GM12878 (cell line): ENCODE results near the gene UBB. TPM values are rescaled to one million over a fixed set of nuclear protein-coding genes. Genes with fewer than 3 reads are reported as not detected.

Experiments used
- ATAC-seq: fragments of 200-7000 bp; cut with Tn5 transposase; 3 replicates; pipeline ENCODE4 v1.9.1; 2020; ENCODE audit warnings: mild to moderate bottlenecking, moderate library complexity
- BruUV-seq: library from RNA; stranded (reverse); fragments of 400-500 nt; replicated peaks from 2 replicates; lab custom pipeline; 2021; lab: Mats Ljungman, UMichigan
- CTCF ChIA-PET: fragments of 300-600 bp; sonication (Branson Sonifier 250); formaldehyde crosslinking; extraction: SDS; loops from one replicate; lab custom pipeline; 2021; ENCODE audit warnings: inconsistent platforms; lab: Yijun Ruan, JAX
- POLR2A ChIA-PET: fragments of 350-600 bp; formaldehyde crosslinking; extraction: SDS; loops from one replicate; lab custom pipeline; 2021; ENCODE audit warnings: inconsistent platforms; lab: Charles Lee
- RAD21 ChIA-PET: fragments of 300-600 bp; sonication (Branson Sonifier 250); formaldehyde crosslinking; loops from one replicate; lab custom pipeline; 2023; ENCODE audit warnings: antibody characterized with exemption; ENCODE audit not compliant: unreplicated experiment; lab: Charles Lee
- SMC1A ChIA-PET: fragments of 300-600 bp; sonication (Branson Sonifier 250); formaldehyde crosslinking; loops from one replicate; lab custom pipeline; 2023; ENCODE audit not compliant: unreplicated experiment, uncharacterized antibody; lab: Charles Lee
- DNase-seq: peaks from one replicate; pipeline ENCODE4 v3.0.0-alpha.2; 2011; ENCODE audit warnings: low read depth, low spot score
- FAIRE-seq: peaks from 3 replicates; lab custom pipeline; 2011; peaks lifted over from hg19 to GRCh38; lab: Jason Lieb, UNC
- H2AFZ ChIP-seq: 2 replicates; pipeline ENCODE4 v1.6.0; 2011; ENCODE audit warnings: low read depth, low read length, control low read depth; ENCODE audit not compliant: control insufficient read depth
- H3K27ac ChIP-seq: 2 replicates; pipeline ENCODE4 v1.5.1; 2011; ENCODE audit warnings: control low read depth; ENCODE audit not compliant: control insufficient read depth, insufficient read depth
- H3K27me3 ChIP-seq, 2 experiments: replicated peaks in 1 of 2; 2 replicates each; pipeline versions ENCODE4 v1.6.0 to v1.6.1; 2011; ENCODE audit warnings: low read length in 1 of 2; ENCODE audit not compliant: control insufficient read depth in 2 of 2, insufficient read depth in 2 of 2
- H3K36me3 ChIP-seq, 2 experiments: 2 replicates each; pipeline ENCODE4 v1.5.1; 2011; ENCODE audit warnings: low read length in 1 of 2; ENCODE audit not compliant: control insufficient read depth in 2 of 2, insufficient read depth in 2 of 2
- H3K4me1 ChIP-seq: 2 replicates; pipeline ENCODE4 v1.6.1; 2011; ENCODE audit warnings: mild to moderate bottlenecking, low read length, moderate library complexity, mixed read lengths; ENCODE audit not compliant: control insufficient read depth, insufficient read depth
- H3K4me2 ChIP-seq: 2 replicates; pipeline ENCODE4 v1.6.0; 2011; ENCODE audit warnings: control low read depth; ENCODE audit not compliant: control insufficient read depth, insufficient read depth
- H3K4me3 ChIP-seq: fragments of 200-600 bp; sonication (generic); 2 replicates; pipeline ENCODE4 v1.5.1; 2016
- H3K79me2 ChIP-seq: 2 replicates; pipeline ENCODE4 v1.6.0; 2011; ENCODE audit warnings: low read length; ENCODE audit not compliant: control insufficient read depth, insufficient read depth
- H3K9ac ChIP-seq: 2 replicates; pipeline ENCODE4 v1.8.0; 2011; ENCODE audit warnings: low read length, control low read depth, mixed read lengths; ENCODE audit not compliant: control insufficient read depth, insufficient read depth
- H3K9me3 ChIP-seq: replicated peaks from 3 replicates; pipeline ENCODE4 v1.5.1; 2011; ENCODE audit warnings: mild to moderate bottlenecking, low read length; ENCODE audit not compliant: control insufficient read depth, insufficient read depth
- H4K20me1 ChIP-seq: 2 replicates; pipeline ENCODE4 v1.6.0; 2011; ENCODE audit not compliant: control insufficient read depth, insufficient read depth
- BHLHE40 ChIP-seq, 2 experiments: fragments of 450-650 bp in 1 of 2; IDR thresholded peaks; 2 replicates each; pipeline ENCODE4 v1.6.1; 2011 to 2017; ENCODE audit warnings: low read depth in 2 of 2, borderline replicate concordance in 1 of 2, improper control_type of control experiment in 1 of 2, low read length in 1 of 2, mild to moderate bottlenecking in 1 of 2
- IKZF1 ChIP-seq: fragments of 450-650 bp; conservative IDR thresholded peaks from 2 replicates; pipeline ENCODE4 v1.6.1; 2017; ENCODE audit warnings: antibody characterized with exemption, mild to moderate bottlenecking
- NR2C2 ChIP-seq: IDR thresholded peaks from 2 replicates; pipeline ENCODE4 v1.6.1; 2011; ENCODE audit warnings: borderline replicate concordance, low read depth; ENCODE audit not compliant: control insufficient read depth, insufficient read length
- RAD21 ChIP-seq: IDR thresholded peaks from 2 replicates; pipeline ENCODE4 v1.6.1; 2011; ENCODE audit warnings: mild to moderate bottlenecking, low read depth, low read length, moderate library complexity; ENCODE audit not compliant: insufficient read depth
- SMC3 ChIP-seq: IDR thresholded peaks from 2 replicates; pipeline ENCODE4 v1.6.1; 2011; ENCODE audit warnings: low read length, improper control_type of control experiment, borderline replicate concordance
- TARDBP ChIP-seq: IDR thresholded peaks from 2 replicates; pipeline ENCODE4 v1.6.1; 2016; ENCODE audit warnings: borderline replicate concordance
- WGBS: methylation state at CpG from one replicate; pipeline ENCODE4 v1.1.6; 2016; ENCODE audit warnings: low lambda C conversion rate; ENCODE audit not compliant: insufficient replicate concordance, insufficient coverage; ENCODE audit errors: missing lambda C conversion rate; 5-methylcytosine and 5-hydroxymethylcytosine counted together
- in situ Hi-C: fragments of 300-500 bp; cut with MboI; formaldehyde crosslinking; loops from 9 replicates; pipeline ENCODE4 v1.14.3; 2018; ENCODE audit warnings: mixed read lengths
- intact Hi-C: fragments of 100-400 bp; cut with micrococcal nuclease; formaldehyde crosslinking; loops from one replicate; pipeline ENCODE4 v1.14.2; 2022; ENCODE audit not compliant: unreplicated experiment
- polyA plus RNA-seq, 11 experiments: library from polyadenylated mRNA; depleted of rRNA in 4 of 11; unstranded in 6 of 11; stranded (reverse) in 5 of 11; fragments of >200 nt; fragmentation: Nextera tagmentation in 4 of 11; fragmentation: Illumina TruSeq in 1 of 11; extraction: Ambion mirVana in 4 of 11; extraction: Trizol in 1 of 11; gene quantifications; 1 replicate in 1 of 11; 2 replicates in 10 of 11; pipeline versions ENCODE4 v1.2.1 to v1.2.3, GENCODE V29; 2011 to 2016; ENCODE audit warnings: inconsistent platforms in 2 of 11, missing spikeins in 2 of 11, low read depth in 1 of 11
- total RNA-seq, 4 experiments: library from RNA; depleted of rRNA in 3 of 4; stranded (reverse); fragments of >200 nt in 3 of 4; fragmentation: Illumina TruSeq in 1 of 4; extraction: Trizol in 1 of 4; gene quantifications; 2 replicates each; pipeline versions ENCODE4 v1.2.1 to v1.2.3, GENCODE V29; 2013 to 2021
- TF ChIP-seq, protein P1 (sequence below): IDR thresholded peaks from 2 replicates; pipeline ENCODE4 v1.6.1; 2012; ENCODE audit warnings: mild to moderate bottlenecking, low read depth, low read length
- TF ChIP-seq, protein P2 (sequence below): fragments of 450-650 bp; formaldehyde crosslinking; IDR thresholded peaks from 2 replicates; pipeline ENCODE4 v1.5.0; 2022; ENCODE audit warnings: mild to moderate bottlenecking, missing genetic modification characterization
- TF ChIP-seq, protein P3 (sequence below): IDR thresholded peaks from 2 replicates; pipeline ENCODE4 v1.6.1; 2011; ENCODE audit warnings: borderline replicate concordance, low read depth, mild to moderate bottlenecking, moderate library complexity, mixed read lengths, low read length; ENCODE audit not compliant: insufficient read depth; ENCODE audit errors: extremely low read length
- TF ChIP-seq, protein P4 (sequence below), 3 experiments: IDR thresholded peaks in 2 of 3; conservative IDR thresholded peaks in 1 of 3; 2 replicates each; pipeline ENCODE4 v1.5.1; 2011; ENCODE audit warnings: low read depth in 3 of 3, low read length in 3 of 3, mild to moderate bottlenecking in 3 of 3, control low read depth in 2 of 3, moderate library complexity in 2 of 3, inconsistent platforms in 1 of 3, mixed read lengths in 1 of 3; ENCODE audit not compliant: control insufficient read depth in 2 of 3, insufficient read depth in 1 of 3; ENCODE audit errors: extremely low read depth in 1 of 3

Gene UBB
- total and polyA plus RNA-seq, 10 of the 15 experiments (the other 5 are each of a cell fraction or from before 2014, with no cell fraction given), result 1,133 to 4,246 (median 2,099) TPM

DNA sequence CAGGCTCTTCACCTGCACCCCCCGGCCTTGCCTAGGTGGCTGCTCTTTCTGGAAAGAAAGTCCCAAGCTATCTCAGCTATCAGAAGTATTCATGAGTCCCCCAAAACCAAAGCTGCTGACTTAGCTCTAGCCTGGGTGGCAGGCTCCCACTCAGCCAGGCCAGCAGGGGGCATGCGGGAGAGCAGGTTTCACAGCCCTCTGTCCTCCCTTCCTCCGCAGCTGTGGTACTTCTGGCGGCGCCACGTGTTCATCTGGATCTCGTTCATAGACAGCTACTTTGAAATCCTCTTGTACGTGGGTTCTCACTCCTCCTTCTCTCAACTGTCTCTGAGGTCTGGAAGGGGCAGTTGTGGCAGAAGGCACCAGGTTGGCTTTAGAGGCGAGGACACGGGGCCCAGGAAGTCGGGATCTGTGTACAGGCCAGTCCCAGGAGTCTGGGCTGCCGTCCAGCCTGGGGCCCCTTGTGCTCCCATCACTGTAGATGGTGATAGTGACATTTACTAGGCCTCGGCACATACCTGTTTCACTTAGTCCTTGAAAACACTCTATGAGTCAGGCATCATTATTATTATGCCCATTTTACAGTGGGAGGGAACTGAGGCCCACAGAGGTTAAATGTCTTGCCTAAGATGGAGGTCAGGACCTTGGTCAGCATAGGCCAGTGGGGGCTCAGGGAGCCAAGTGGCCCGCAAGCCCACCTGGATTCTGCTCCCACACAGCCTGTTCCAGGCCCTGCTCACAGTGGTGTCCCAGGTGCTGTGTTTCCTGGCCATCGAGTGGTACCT, 47.4 kb downstream of the UBB start:
- intact Hi-C loops (no loop called here), in situ Hi-C loops (no loop called here)
- ChIA-PET RAD21 (interaction anchor here (0.9 to 1.3 kb wide), 5 partner anchors 9 to 93 kb away, joined by 3 to 7 read pairs (median 4); no protein-coding TSS in a partner anchor), CTCF (interaction anchor here (0.8 to 4.7 kb wide), 14 partner anchors 8 to 146 kb away, joined by 3 to 54 read pairs (median 4); partner anchors contain the start of gene TRPV2), POLR2A (interaction anchor here (0.5 to 1.8 kb wide), 4 partner anchors 10 to 69 kb away, joined by 3 to 6 read pairs (median 4); no protein-coding TSS in a partner anchor), SMC1A (interaction anchor here (0.6 to 2.5 kb wide), 9 partner anchors 9 to 65 kb away, joined by 3 to 12 read pairs (median 4); partner anchors contain the start of gene TRPV2)
- BruUV-seq, result no TSS peak
- ATAC-seq, result peak; percentile 93
- no peaks in the 10 kb centered on the region for H3K9me3 ChIP-seq
- H3K4me1 ChIP-seq, result no peaks in the 10 kb centered on the region
- H3K4me2 ChIP-seq, result no peak overlapping the region
- no peak overlapping the region for H3K9ac ChIP-seq
- no peak overlapping the region for H3K4me3 ChIP-seq
- H4K20me1 ChIP-seq, result no peaks in the 10 kb centered on the region
- no peak overlapping the region for H2AFZ ChIP-seq
- 78% methylated on average over 15 of the region's 15 CpGs for WGBS
- no peak overlapping the region for H3K27ac ChIP-seq
- no peak for DNase-seq
- no peaks in the 10 kb centered on the region; the same call in 1 of the 2 replicates for H3K79me2 ChIP-seq
- H3K36me3 ChIP-seq, result peaks cover 22 to 27% of the 10 kb centered on the region in 2 experiments
- FAIRE-seq, result no peak
- H3K27me3 ChIP-seq, result no peaks in the 10 kb centered on the region
- TF ChIP-seq RAD21 (peak; percentile 44), SMC3 (peak; percentile 51; the same call in 1 of the 2 replicates), NR2C2 (no peak), TARDBP (no peak), IKZF1 (no peak), BHLHE40 (IDR thresholded peaks at IDR 0.05; ENCODE audit: borderline replicate concordance in 1 of 2, low read depth in 2 of 2, low read length in 1 of 2) (0 out of 4 replicates have a peak, but pooled peaks of 1 of the 2 experiments have one; percentile 12)
- TF ChIP-seq, protein P1, sequence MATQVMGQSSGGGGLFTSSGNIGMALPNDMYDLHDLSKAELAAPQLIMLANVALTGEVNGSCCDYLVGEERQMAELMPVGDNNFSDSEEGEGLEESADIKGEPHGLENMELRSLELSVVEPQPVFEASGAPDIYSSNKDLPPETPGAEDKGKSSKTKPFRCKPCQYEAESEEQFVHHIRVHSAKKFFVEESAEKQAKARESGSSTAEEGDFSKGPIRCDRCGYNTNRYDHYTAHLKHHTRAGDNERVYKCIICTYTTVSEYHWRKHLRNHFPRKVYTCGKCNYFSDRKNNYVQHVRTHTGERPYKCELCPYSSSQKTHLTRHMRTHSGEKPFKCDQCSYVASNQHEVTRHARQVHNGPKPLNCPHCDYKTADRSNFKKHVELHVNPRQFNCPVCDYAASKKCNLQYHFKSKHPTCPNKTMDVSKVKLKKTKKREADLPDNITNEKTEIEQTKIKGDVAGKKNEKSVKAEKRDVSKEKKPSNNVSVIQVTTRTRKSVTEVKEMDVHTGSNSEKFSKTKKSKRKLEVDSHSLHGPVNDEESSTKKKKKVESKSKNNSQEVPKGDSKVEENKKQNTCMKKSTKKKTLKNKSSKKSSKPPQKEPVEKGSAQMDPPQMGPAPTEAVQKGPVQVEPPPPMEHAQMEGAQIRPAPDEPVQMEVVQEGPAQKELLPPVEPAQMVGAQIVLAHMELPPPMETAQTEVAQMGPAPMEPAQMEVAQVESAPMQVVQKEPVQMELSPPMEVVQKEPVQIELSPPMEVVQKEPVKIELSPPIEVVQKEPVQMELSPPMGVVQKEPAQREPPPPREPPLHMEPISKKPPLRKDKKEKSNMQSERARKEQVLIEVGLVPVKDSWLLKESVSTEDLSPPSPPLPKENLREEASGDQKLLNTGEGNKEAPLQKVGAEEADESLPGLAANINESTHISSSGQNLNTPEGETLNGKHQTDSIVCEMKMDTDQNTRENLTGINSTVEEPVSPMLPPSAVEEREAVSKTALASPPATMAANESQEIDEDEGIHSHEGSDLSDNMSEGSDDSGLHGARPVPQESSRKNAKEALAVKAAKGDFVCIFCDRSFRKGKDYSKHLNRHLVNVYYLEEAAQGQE, result no peak
- TF ChIP-seq, protein P2, sequence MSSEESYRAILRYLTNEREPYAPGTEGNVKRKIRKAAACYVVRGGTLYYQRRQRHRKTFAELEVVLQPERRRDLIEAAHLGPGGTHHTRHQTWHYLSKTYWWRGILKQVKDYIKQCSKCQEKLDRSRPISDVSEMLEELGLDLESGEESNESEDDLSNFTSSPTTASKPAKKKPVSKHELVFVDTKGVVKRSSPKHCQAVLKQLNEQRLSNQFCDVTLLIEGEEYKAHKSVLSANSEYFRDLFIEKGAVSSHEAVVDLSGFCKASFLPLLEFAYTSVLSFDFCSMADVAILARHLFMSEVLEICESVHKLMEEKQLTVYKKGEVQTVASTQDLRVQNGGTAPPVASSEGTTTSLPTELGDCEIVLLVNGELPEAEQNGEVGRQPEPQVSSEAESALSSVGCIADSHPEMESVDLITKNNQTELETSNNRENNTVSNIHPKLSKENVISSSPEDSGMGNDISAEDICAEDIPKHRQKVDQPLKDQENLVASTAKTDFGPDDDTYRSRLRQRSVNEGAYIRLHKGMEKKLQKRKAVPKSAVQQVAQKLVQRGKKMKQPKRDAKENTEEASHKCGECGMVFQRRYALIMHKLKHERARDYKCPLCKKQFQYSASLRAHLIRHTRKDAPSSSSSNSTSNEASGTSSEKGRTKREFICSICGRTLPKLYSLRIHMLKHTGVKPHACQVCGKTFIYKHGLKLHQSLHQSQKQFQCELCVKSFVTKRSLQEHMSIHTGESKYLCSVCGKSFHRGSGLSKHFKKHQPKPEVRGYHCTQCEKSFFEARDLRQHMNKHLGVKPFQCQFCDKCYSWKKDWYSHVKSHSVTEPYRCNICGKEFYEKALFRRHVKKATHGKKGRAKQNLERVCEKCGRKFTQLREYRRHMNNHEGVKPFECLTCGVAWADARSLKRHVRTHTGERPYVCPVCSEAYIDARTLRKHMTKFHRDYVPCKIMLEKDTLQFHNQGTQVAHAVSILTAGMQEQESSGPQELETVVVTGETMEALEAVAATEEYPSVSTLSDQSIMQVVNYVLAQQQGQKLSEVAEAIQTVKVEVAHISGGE, result no peak
- TF ChIP-seq, protein P3, sequence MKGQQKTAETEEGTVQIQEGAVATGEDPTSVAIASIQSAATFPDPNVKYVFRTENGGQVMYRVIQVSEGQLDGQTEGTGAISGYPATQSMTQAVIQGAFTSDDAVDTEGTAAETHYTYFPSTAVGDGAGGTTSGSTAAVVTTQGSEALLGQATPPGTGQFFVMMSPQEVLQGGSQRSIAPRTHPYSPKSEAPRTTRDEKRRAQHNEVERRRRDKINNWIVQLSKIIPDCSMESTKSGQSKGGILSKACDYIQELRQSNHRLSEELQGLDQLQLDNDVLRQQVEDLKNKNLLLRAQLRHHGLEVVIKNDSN, result peak; percentile 19
- TF ChIP-seq, protein P4, sequence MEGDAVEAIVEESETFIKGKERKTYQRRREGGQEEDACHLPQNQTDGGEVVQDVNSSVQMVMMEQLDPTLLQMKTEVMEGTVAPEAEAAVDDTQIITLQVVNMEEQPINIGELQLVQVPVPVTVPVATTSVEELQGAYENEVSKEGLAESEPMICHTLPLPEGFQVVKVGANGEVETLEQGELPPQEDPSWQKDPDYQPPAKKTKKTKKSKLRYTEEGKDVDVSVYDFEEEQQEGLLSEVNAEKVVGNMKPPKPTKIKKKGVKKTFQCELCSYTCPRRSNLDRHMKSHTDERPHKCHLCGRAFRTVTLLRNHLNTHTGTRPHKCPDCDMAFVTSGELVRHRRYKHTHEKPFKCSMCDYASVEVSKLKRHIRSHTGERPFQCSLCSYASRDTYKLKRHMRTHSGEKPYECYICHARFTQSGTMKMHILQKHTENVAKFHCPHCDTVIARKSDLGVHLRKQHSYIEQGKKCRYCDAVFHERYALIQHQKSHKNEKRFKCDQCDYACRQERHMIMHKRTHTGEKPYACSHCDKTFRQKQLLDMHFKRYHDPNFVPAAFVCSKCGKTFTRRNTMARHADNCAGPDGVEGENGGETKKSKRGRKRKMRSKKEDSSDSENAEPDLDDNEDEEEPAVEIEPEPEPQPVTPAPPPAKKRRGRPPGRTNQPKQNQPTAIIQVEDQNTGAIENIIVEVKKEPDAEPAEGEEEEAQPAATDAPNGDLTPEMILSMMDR (IDR thresholded peaks at IDR 0.05 in 2 of 3, conservative IDR thresholded peaks at IDR 0.05 in 1 of 3; ENCODE audit: control insufficient read depth in 2 of 3, extremely low read depth in 1 of 3, insufficient read depth in 1 of 3, low read depth in 3 of 3, low read length in 3 of 3), result peak; percentile 58 to 76 (median 75)
